HG02571 (cell line): Measurements from ENCODE around the gene NFATC1.
"Not testable (repeated sequence)": the region's sequence is repeated elsewhere in the genome, so short reads cannot be mapped to it uniquely, and the experiment has no call there.

ENCODE experiments used
- ATAC-seq: cut with Tn5 transposase; IDR thresholded peaks from one replicate; pipeline ENCODE4 v1.9.1; 2021; ENCODE audit warnings: mild to moderate bottlenecking, moderate library complexity; ENCODE audit not compliant: unreplicated experiment

NFATC1 gene

GRCh38 chr18:79470547-79470946, 74.8 kb downstream of the NFATC1 start:
- no peak for ATAC-seq

- no peak for ATAC-seq
Observed at GRCh38 chr18:79471046-79471445, 75.3 kb downstream of the NFATC1 start.

GRCh38 chr18:79471597-79471996, 75.9 kb downstream of the NFATC1 start:
- no peak for ATAC-seq

DNA sequence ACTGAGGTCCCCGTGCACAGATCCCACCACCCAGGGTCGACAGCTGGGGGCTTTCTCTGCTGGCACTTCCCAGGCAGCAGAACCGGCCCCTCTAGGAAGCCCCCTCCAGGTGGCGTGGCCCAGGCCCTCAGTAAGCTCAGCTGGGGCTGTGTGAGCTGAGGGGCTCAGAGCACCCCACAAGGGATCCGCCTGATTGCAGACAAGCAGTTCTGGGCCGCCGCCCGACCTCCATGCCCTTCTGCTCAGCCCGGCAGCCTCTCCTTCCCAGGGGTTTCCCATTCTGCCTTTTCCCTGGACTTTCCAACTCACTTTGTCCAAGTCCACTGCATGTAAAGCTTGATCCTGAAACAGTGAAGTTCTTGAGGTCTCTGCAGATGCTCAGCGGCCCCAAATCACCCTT, 76.4 kb downstream of the NFATC1 start:
- no peak for ATAC-seq

DNA sequence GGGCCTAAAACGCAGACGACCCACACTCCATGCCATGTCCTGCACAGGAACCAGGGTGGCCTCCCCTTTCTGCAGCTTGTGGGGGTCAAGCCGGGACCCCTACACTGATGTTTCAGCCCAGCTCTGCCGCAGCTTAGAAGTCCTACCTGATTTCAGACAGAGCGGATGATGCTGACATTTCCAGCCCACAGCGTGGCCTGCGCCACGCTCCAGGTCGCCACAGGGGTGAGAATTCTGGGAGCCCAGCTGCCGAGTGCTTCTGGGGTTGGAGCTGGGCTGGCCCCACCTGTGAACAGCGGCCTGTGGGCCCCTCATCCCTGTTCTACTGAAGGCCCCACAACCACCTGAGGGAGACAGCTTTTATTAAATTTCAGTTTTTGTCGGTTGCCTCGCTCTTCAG, 77.2 kb downstream of the NFATC1 start:
- no peak for ATAC-seq

- ATAC-seq: no peak
Observed at GRCh38 chr18:79476031-79476917, 80.5 kb downstream of the NFATC1 start.

DNA sequence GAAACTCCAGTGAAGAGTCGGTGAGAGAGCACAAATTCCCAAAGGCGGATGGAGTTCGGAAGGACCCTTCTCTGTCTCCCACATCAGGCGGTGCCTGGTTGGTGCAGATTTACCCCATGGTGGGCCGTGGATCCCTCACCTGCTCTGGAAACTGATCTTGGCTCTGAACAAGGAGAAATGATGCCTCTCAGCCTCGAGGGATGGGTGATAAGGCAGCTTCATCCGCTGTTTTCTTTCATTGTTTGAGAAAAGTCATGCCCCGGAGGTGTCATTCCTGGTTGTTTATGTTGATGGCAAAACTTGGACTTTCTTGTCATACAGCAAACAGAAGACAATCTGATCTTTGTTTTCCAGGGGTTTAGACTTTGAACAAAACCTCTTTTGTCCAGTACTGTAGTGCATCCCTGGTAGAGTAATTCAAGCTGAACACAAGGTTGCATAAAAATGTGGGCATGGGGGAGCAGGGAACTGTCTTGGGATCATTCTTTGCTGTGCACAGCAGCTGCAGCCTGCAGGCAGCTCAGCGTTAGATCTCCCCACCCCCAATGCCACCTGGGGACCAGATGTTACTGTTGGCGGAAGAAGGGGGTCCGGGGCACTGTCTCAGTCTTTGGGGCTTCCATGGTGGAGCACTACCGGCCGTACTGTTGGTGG, 81.3 kb downstream of the NFATC1 start:
- no peak for ATAC-seq

DNA sequence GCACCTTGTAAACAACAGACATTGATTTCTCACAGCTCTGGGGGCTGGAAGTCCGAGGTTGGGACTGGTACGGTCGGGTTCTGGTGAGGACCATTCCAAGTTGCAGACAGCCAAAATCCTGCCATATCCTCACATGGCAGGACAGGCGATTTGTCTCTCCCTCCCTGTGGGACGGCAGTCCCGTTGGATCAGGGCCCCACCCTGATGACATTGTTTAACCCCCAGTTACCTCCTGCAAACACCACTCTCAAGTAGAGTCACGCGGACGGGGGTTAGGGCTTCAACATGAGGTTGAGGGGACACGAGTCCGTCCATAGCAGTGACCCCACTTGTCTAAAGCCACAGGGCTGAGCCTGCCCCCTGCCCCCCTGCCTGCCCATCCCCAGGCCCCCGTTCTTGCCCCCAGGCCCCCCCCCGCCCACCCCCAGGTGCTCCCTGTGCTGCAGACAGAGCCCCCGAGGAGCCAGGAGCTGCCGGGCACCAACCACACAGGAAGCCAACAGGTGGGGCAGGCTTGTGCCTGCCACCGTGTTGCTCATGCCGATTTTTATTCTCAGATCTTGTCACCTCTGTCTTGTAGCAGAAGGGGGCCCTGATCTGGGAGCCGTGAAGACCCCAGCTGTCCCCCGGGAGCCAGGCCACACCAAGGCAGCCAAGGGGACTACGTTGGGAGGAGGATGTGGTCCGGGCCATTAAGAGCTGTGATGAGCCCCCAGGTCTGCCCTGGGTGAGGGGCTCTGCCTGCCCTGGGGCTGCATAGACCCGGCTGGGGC, 82.2 kb downstream of the NFATC1 start:
- ATAC-seq: no peak

DNA sequence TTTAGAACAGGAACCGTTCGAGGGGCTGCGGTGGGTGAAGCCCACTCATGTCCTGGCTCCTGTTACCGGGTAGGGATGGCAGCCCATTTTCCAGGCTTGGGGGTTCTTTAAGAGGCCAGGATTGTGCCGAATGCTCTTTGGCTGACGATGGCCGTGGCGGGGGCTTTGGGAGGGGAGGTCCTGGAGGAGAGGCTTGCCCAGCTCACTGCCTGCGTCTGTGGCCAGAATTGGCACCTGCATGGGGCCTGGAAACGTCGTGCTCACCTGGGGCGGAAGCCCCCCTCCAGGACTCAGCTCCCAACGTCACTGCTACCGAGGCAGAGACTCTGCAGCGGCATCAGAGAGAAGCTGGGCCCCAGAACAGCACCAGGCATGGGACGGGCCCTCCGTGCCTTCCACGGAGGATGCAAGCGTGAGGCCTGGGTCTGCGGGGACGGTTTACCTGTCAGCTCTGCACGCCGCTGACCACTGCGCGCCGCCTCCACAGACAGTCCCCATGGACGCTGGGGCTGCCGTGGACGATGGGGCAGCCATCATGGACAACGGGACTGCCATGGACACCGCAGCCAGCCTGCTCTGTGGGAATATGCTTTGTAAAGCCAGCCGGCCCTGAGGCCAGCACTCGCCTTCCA, 82.9 kb downstream of the NFATC1 start:
- ATAC-seq: no peak

GRCh38 chr18:79479116-79479760, 83.5 kb downstream of the NFATC1 start:
- no peak for ATAC-seq

DNA sequence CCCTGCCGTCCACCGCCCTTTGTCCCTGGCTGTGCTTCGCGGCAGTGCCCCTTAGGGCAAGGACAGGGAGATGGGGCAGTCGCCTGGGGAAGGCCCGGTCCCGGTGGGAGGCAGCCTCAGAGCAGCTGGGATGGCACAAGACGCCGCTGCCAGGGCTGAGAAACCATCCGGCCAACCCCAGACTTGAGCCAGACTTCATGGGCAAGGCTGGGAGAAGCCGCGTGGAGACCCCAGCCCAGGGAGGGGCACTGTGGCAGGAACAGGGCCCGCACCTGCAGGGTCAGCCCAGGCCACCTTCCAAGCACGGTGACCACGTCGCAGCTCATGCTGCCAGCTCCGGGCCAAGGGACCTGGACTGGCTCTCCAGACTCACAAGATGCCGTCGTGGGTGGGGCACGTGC, 84.0 kb downstream of the NFATC1 start:
- ATAC-seq: no peak

GRCh38 chr18:79480171-79481045, 84.7 kb downstream of the NFATC1 start:
- ATAC-seq: no peak

- no peak for ATAC-seq
Observed at GRCh38 chr18:79481046-79481790, 85.5 kb downstream of the NFATC1 start.

GRCh38 chr18:79483393-79483792, 87.7 kb downstream of the NFATC1 start:
- ATAC-seq: not testable (repeated sequence)

- ATAC-seq: no peak
Observed at GRCh38 chr18:79483971-79484491, 88.3 kb downstream of the NFATC1 start.

DNA sequence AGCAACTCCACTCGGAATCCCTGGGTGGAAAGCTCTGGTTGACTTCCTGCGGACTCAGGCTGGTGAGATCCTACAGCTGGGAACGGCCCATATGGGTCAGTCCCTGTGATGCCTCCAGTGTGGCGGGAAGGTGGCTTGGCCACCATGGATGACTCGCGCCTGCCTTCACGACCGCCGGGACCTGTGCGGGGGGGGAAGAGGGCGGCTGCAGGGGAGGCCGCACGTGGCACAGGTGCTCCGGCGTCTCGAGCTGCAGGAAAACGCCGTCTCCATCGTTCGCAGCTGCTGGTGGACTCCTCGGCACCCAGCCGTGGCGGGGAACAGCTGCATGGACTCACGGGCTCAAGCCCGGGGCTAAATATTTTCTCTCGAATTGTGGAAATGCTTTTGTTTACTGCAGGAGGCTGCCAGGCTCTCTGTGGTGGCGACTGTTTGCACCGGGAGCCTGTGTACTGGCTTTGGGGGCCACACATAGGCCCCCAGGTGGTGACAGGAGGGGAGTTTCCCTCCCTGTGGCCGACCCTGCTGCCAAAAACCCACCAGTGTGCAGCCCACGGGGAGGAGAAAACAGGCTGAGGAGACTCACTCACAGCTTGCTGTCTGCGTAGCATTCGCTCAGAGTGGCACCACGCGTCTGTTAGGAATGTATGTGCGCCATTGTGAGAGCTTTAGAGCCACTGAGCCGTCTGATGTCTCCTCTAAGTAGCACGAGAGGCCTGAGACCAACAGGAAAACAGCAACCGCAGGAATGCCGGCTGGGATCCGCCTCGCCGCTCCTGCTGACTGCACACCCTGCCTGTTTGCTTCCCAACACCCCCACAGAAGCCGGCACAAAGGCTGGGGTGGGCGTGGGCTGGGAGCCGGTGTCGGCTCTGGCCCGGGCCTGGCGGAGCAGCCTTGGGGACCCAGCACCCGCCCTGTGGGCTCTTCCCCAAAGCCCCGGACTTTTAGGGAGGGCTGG, 89.2 kb downstream of the NFATC1 start:
- no peak for ATAC-seq

DNA sequence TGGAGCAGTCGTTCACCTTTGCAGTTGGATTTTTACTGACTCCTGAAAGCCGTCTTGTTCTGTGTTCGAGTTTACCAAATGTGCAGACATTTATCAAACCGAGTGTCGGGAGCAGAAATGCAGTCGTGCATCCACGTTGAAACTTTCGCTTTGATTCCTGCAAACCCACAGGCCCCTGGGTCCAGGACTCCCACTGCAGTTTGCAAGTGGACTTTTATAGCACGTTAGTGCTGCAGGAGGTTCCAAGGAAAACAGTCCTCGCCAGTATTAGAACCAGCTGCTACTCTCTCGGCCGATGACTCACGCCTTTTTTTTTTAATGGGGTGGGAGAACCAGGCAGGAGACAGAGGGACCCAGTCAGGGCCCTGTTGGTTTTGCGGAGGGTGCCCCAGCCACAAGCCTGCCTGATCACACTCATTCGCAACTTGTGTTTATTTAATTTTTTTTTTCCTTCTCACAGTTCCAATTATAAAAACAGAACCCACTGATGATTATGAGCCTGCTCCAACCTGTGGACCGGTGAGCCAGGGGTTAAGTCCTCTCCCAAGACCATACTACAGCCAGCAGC, 90.1 kb downstream of the NFATC1 start:
- ATAC-seq: no peak
